Measurements from ENCODE around the gene IRGM. TPM values are rescaled to one million over a fixed set of nuclear protein-coding genes. Genes with fewer than 3 reads are reported as not detected.
"Not testable (repeated sequence)": the region's sequence is repeated elsewhere in the genome, so short reads cannot be mapped to it uniquely, and the experiment has no call there.

The IRGM gene
- total RNA-seq, 1 experiment from 2014 or later = not detected

GRCh38 chr5:150836703-150837102 lies 9.6 kb upstream of the IRGM start:
- Histone ChIP-seq H4K20me1 (ENCODE audit: insufficient read depth) (no peaks in the 10 kb centered on the region), H3K79me2 (ENCODE audit: low read depth) (no peaks in the 10 kb centered on the region), H3K36me3 (ENCODE audit: low read depth) (no peaks in the 10 kb centered on the region), H3K4me1 (replicated peaks; ENCODE audit: insufficient read depth) (no peaks in the 10 kb centered on the region), H3K27me3 (ENCODE audit: insufficient read depth, low read depth) (peaks cover 25% of the 10 kb centered on the region; the same call in 1 of the 2 replicates), H3K27ac (no peak overlapping the region), H3F3A (ENCODE audit: insufficient read depth, low read depth) (no peaks in the 10 kb centered on the region), H3K9me3 (ENCODE audit: insufficient read depth, low read depth) (peaks cover 1% of the 10 kb centered on the region; the same call in 1 of the 2 replicates), H3K4me3 (no peak overlapping the region), H3K4me2 (no peak overlapping the region), H2AFZ (no peak overlapping the region), H3K9me2 (ENCODE audit: insufficient read depth) (no peaks in the 10 kb centered on the region)
- BruUV-seq (replicated peaks) = no TSS peak
- intact Hi-C loops (cut with micrococcal nuclease; ENCODE audit: unreplicated experiment) = no loop called here
- CTCF ChIA-PET = no interaction called here
- DNase-seq = no peak
- POLR2A ChIA-PET (ENCODE audit: unreplicated experiment) = interaction anchor here (0.6 kb wide), 1 partner anchor 153 kb away, joined by 3 read pairs; no protein-coding TSS in a partner anchor
- TF ChIP-seq CTCF (conservative IDR thresholded peaks at IDR 0.05) (no peak), EZH2 (IDR thresholded peaks at IDR 0.05; ENCODE audit: low read depth) (no peak)

- H2AFZ ChIP-seq; H3K36me3 ChIP-seq (ENCODE audit: low read depth); H3F3A ChIP-seq (ENCODE audit: insufficient read depth, low read depth); H3K9me3 ChIP-seq (ENCODE audit: insufficient read depth, low read depth); POLR2A ChIA-PET (ENCODE audit: unreplicated experiment); DNase-seq; H4K20me1 ChIP-seq (ENCODE audit: insufficient read depth); H3K9me2 ChIP-seq (ENCODE audit: insufficient read depth); H3K4me1 ChIP-seq (replicated peaks; ENCODE audit: insufficient read depth); H3K4me2 ChIP-seq; H3K27ac ChIP-seq; BruUV-seq (replicated peaks); H3K79me2 ChIP-seq (ENCODE audit: low read depth); H3K4me3 ChIP-seq: not testable (repeated sequence)
- intact Hi-C loops (cut with micrococcal nuclease; ENCODE audit: unreplicated experiment) = loop anchor here (5.0 to 10.0 kb wide), 2 partner anchors 131 to 393 kb away; no protein-coding TSS in a partner anchor
- H3K27me3 ChIP-seq (ENCODE audit: insufficient read depth, low read depth) = peaks cover 11% of the 10 kb centered on the region; the same call in 1 of the 2 replicates
- CTCF ChIA-PET = interaction anchor here (0.6 to 1.0 kb wide), 2 partner anchors 270 to 362 kb away, joined by 4 to 9 read pairs; no protein-coding TSS in a partner anchor
These were observed 999 bp upstream of the IRGM start for GRCh38 chr5:150845185-150845859.

DNA sequence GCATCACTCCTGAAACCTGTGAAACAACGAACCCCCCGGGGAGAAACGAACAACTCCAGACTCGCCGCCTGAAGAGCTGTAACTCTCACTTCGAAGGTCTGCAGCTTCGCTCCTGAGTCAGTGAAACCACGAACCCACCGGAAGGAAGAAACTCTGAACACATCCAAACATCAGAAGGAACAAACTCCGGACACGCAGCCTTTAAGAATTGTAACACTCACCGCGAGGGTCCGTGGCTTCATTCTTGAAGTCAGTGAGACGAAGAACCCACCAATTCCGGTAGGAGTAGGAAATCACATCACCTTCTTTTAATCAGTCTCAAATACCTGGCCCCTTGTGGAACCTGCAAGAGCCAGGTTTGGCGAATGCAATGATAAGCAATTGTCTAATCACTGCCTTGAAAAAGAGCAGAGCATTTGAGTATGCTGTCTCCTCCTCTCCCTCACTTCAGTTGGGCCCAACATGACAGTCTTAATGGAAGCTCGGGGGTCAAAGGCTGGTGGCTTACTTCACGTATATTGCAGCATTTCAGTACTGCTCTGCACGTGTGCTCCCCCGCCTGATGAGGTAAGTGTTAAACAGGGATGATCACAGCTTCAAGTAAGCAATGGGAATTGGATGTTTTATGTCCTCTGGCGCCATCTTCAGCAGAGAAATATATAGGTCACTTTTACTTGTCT lies 473 bp downstream of the IRGM start:
- Histone ChIP-seq H3K36me3 (ENCODE audit: low read depth) (no peaks in the 10 kb centered on the region), H3K79me2 (ENCODE audit: low read depth) (no peaks in the 10 kb centered on the region), H3K9me3 (ENCODE audit: insufficient read depth, low read depth) (no peaks in the 10 kb centered on the region), H3K27ac (no peak overlapping the region), H3K9me2 (ENCODE audit: insufficient read depth) (no peaks in the 10 kb centered on the region), H4K20me1 (ENCODE audit: insufficient read depth) (no peaks in the 10 kb centered on the region), H3K4me2 (no peak overlapping the region), H2AFZ (no peak overlapping the region), H3K4me3 (no peak overlapping the region), H3K27me3 (ENCODE audit: insufficient read depth, low read depth) (peaks cover 2% of the 10 kb centered on the region; the same call in 1 of the 2 replicates), H3F3A (ENCODE audit: insufficient read depth, low read depth) (no peaks in the 10 kb centered on the region), H3K4me1 (replicated peaks; ENCODE audit: insufficient read depth) (no peaks in the 10 kb centered on the region)
- peak; percentile 38 to 63 for DNase-seq
- TF ChIP-seq CTCF (conservative IDR thresholded peaks at IDR 0.05) = peak; percentile 79
- no peak for TF ChIP-seq EZH2 (IDR thresholded peaks at IDR 0.05; ENCODE audit: low read depth)
- no TSS peak for BruUV-seq (replicated peaks)
- intact Hi-C loops (cut with micrococcal nuclease; ENCODE audit: unreplicated experiment) = loop anchor here (1.0 to 10.0 kb wide), 6 partner anchors 45 to 394 kb away; no protein-coding TSS in a partner anchor
- POLR2A ChIA-PET (ENCODE audit: unreplicated experiment) = interaction anchor here (0.6 kb wide), 1 partner anchor 83 kb away, joined by 3 read pairs; no protein-coding TSS in a partner anchor
- CTCF ChIA-PET = interaction anchor here (1.1 to 1.3 kb wide), 2 partner anchors 138 to 387 kb away, joined by 3 read pairs; no protein-coding TSS in a partner anchor

Measured in PC-9 (cell line).